ENCODE results near the gene RSF1. TPM values are rescaled to one million over a fixed set of nuclear protein-coding genes. Genes with fewer than 3 reads are reported as not detected.

Gene RSF1
- total and polyA plus RNA-seq, 4 donors: 5.2 to 33.1 (median 13.4) TPM

DNA sequence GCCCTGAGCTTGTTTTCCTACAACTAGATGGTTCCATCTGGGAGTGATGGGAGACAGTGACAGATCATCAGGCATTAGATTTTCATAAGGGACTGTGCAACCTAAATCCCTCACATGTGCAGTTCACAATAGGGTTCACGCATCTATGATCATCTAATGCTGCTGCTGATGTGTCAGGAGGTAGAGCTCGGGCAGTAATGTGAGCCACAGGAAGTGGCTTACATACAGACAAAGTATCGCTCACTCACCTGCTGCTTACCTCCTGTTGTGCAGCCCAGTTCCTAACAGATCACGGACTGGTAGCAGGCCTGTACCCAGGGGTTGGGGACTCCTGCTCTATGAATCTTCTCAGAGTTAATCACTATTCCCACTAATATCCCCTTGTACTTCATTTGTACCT is 12.8 kb upstream of the RSF1 start (continued):
- TF ChIP-seq, protein P1, sequence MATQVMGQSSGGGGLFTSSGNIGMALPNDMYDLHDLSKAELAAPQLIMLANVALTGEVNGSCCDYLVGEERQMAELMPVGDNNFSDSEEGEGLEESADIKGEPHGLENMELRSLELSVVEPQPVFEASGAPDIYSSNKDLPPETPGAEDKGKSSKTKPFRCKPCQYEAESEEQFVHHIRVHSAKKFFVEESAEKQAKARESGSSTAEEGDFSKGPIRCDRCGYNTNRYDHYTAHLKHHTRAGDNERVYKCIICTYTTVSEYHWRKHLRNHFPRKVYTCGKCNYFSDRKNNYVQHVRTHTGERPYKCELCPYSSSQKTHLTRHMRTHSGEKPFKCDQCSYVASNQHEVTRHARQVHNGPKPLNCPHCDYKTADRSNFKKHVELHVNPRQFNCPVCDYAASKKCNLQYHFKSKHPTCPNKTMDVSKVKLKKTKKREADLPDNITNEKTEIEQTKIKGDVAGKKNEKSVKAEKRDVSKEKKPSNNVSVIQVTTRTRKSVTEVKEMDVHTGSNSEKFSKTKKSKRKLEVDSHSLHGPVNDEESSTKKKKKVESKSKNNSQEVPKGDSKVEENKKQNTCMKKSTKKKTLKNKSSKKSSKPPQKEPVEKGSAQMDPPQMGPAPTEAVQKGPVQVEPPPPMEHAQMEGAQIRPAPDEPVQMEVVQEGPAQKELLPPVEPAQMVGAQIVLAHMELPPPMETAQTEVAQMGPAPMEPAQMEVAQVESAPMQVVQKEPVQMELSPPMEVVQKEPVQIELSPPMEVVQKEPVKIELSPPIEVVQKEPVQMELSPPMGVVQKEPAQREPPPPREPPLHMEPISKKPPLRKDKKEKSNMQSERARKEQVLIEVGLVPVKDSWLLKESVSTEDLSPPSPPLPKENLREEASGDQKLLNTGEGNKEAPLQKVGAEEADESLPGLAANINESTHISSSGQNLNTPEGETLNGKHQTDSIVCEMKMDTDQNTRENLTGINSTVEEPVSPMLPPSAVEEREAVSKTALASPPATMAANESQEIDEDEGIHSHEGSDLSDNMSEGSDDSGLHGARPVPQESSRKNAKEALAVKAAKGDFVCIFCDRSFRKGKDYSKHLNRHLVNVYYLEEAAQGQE (IDR thresholded peaks at IDR 0.05): no peak
- TF ChIP-seq GABPA (IDR thresholded peaks at IDR 0.05 in 1 of 2, conservative IDR thresholded peaks at IDR 0.05 in 1 of 2): no peak
- TF ChIP-seq FOXA1 (IDR thresholded peaks at IDR 0.05): no peak
- TF ChIP-seq YY1 (IDR thresholded peaks at IDR 0.05): no peak

DNA sequence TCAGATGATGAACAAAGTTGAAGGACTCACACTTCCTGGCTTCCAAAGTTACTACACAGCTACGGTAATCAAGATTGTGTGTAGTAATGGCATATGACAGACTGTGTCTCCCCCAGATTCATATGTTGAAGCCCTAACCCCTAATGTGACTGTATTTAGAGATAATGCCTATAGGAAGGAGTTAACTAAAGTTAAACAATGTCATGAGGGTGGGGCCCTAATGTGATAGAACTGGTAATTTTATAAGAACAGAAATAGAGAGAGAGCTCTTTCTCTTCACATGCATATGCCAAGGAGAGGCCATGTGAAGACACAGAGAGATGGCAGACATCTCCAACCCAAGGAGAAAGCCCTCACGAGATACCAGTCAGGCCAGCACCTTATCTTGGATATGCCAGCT is 8.4 kb upstream of the RSF1 start:
- Histone ChIP-seq H3K9me3 (ENCODE audit: control insufficient read depth in 4 of 4, low read length in 3 of 4) (no peaks in the 10 kb centered on the region), H3K4me1 (ENCODE audit: control insufficient read depth in 4 of 4, insufficient read depth in 4 of 4, low read length in 3 of 4) (peaks cover 0 to 2% (median under 1%) of the 10 kb centered on the region in 4 donors), H3K27me3 (ENCODE audit: control insufficient read depth in 4 of 4, insufficient read depth in 4 of 4, low read length in 3 of 4) (no peaks in the 10 kb centered on the region), H3K27ac (ENCODE audit: low read depth in 1 of 2, low read length in 2 of 2) (no peak overlapping the region), H3K36me3 (ENCODE audit: control insufficient read depth in 4 of 4, insufficient read depth in 3 of 4, low read depth in 1 of 4, low read length in 3 of 4) (no peaks in the 10 kb centered on the region), H3K4me3 (ENCODE audit: low read depth in 1 of 3, low read length in 3 of 3) (no peak overlapping the region), H3K9ac (ENCODE audit: low read depth in 1 of 2, low read length in 2 of 2) (no peak overlapping the region)
- WGBS: 98% methylated on average over 2 of the region's 2 CpGs
- TF ChIP-seq HNF4A (conservative IDR thresholded peaks at IDR 0.05): no peak
- TF ChIP-seq, protein P1 (IDR thresholded peaks at IDR 0.05): no peak
- TF ChIP-seq NR2F2 (IDR thresholded peaks at IDR 0.05): no peak
- TF ChIP-seq FOXA2 (IDR thresholded peaks at IDR 0.05): no peak
- TF ChIP-seq, protein P2, sequence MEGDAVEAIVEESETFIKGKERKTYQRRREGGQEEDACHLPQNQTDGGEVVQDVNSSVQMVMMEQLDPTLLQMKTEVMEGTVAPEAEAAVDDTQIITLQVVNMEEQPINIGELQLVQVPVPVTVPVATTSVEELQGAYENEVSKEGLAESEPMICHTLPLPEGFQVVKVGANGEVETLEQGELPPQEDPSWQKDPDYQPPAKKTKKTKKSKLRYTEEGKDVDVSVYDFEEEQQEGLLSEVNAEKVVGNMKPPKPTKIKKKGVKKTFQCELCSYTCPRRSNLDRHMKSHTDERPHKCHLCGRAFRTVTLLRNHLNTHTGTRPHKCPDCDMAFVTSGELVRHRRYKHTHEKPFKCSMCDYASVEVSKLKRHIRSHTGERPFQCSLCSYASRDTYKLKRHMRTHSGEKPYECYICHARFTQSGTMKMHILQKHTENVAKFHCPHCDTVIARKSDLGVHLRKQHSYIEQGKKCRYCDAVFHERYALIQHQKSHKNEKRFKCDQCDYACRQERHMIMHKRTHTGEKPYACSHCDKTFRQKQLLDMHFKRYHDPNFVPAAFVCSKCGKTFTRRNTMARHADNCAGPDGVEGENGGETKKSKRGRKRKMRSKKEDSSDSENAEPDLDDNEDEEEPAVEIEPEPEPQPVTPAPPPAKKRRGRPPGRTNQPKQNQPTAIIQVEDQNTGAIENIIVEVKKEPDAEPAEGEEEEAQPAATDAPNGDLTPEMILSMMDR (IDR thresholded peaks at IDR 0.05; ENCODE audit: low read depth, low read length, missing input control): no peak
- no peak for TF ChIP-seq JUND (IDR thresholded peaks at IDR 0.05)
- TF ChIP-seq, protein P3, sequence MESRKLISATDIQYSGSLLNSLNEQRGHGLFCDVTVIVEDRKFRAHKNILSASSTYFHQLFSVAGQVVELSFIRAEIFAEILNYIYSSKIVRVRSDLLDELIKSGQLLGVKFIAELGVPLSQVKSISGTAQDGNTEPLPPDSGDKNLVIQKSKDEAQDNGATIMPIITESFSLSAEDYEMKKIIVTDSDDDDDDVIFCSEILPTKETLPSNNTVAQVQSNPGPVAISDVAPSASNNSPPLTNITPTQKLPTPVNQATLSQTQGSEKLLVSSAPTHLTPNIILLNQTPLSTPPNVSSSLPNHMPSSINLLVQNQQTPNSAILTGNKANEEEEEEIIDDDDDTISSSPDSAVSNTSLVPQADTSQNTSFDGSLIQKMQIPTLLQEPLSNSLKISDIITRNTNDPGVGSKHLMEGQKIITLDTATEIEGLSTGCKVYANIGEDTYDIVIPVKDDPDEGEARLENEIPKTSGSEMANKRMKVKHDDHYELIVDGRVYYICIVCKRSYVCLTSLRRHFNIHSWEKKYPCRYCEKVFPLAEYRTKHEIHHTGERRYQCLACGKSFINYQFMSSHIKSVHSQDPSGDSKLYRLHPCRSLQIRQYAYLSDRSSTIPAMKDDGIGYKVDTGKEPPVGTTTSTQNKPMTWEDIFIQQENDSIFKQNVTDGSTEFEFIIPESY (IDR thresholded peaks at IDR 0.05): no peak
- no peak for TF ChIP-seq RAD21 (IDR thresholded peaks at IDR 0.05)
- no peak for TF ChIP-seq YY1 (IDR thresholded peaks at IDR 0.05)
- TF ChIP-seq, protein P4, sequence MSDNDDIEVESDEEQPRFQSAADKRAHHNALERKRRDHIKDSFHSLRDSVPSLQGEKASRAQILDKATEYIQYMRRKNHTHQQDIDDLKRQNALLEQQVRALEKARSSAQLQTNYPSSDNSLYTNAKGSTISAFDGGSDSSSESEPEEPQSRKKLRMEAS (IDR thresholded peaks at IDR 0.05): no peak
- TF ChIP-seq EGR1 (IDR thresholded peaks at IDR 0.05; ENCODE audit: low read depth in 2 of 2): no peak
- TF ChIP-seq RXRA (IDR thresholded peaks at IDR 0.05): no peak
- TF ChIP-seq SP1 (IDR thresholded peaks at IDR 0.05): no peak
- TF ChIP-seq GABPA (IDR thresholded peaks at IDR 0.05 in 1 of 2, conservative IDR thresholded peaks at IDR 0.05 in 1 of 2): no peak
- no peak for TF ChIP-seq HNF4G (IDR thresholded peaks at IDR 0.05)
- DNase-seq (ENCODE audit: low spot score): no peak
